Skeletal muscle satellite cell (primary cell): ENCODE measurements around the gene C17orf113.

ENCODE experiments used
- H3K27me3 ChIP-seq: 2 replicates; pipeline ENCODE4 v1.7.0; 2013; ENCODE audit warnings: low read length; ENCODE audit not compliant: control insufficient read depth, insufficient read depth
- H3K36me3 ChIP-seq: 2 replicates; pipeline ENCODE4 v1.7.0; 2013; ENCODE audit warnings: mild to moderate bottlenecking, control low read depth, low read length; ENCODE audit not compliant: insufficient read depth
- H3K4me1 ChIP-seq: 2 replicates; pipeline ENCODE4 v1.7.0; 2013; ENCODE audit warnings: low read length; ENCODE audit not compliant: control insufficient read depth, insufficient read depth
- H3K4me2 ChIP-seq: 2 replicates; pipeline ENCODE4 v1.7.0; 2013; ENCODE audit warnings: mild to moderate bottlenecking, low read length
- H3K4me3 ChIP-seq: 2 replicates; pipeline ENCODE4 v1.7.0; 2013; ENCODE audit warnings: low read length
- H3K9ac ChIP-seq: 2 replicates; pipeline ENCODE4 v1.7.0; 2013; ENCODE audit warnings: mild to moderate bottlenecking, low read depth, low read length, moderate library complexity
- H3K9me3 ChIP-seq: replicated peaks from 2 replicates; pipeline ENCODE4 v1.7.0; 2013; ENCODE audit warnings: mild to moderate bottlenecking, control low read depth, low read length

C17orf113 gene

GRCh38 chr17:42002792-42003301, 47.6 kb downstream of the C17orf113 start:
- H3K4me1 ChIP-seq, result peaks cover 26% of the 10 kb centered on the region
- H3K9me3 ChIP-seq, result no peaks in the 10 kb centered on the region
- no peak overlapping the region for H3K4me3 ChIP-seq
- peak overlapping the region; percentile 44 for H3K4me2 ChIP-seq
- H3K27me3 ChIP-seq, result no peaks in the 10 kb centered on the region
- H3K36me3 ChIP-seq, result peaks cover 42% of the 10 kb centered on the region
- H3K9ac ChIP-seq, result no peak overlapping the region

DNA sequence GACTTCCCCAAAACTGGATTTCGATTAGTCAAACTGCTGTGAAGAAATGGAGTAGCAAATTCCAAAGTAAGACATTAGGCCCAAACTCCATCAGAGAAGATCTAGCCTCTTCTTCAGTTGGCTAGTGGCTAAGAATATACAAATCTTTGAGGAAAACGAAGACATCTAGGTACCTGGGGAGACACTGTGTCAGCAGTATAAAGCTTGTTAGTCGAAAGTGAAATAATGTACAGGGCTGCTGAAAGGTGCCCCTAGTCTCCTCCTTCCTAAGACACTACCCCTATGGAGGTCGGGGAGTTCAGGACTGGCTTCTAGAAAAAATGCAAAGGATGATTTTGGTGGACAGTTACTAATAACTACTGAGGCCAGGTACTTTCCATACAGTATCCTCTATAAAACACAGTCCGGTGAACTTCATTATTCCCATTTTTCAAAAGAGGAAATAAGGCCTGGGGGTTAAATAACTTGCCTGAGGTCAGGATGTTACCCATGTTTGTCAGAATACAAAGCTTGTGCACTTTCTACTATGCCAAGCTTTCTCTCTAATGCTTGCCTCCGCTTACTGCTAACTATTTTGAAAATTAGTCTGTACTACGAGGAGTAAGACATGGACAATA, 48.1 kb downstream of the C17orf113 start:
- Histone ChIP-seq H3K4me2 (peak overlapping the region; percentile 44), H3K9me3 (no peaks in the 10 kb centered on the region), H3K4me3 (no peak overlapping the region), H3K36me3 (peaks cover 48% of the 10 kb centered on the region), H3K9ac (no peak overlapping the region), H3K27me3 (no peaks in the 10 kb centered on the region), H3K4me1 (peaks cover 25% of the 10 kb centered on the region)

DNA sequence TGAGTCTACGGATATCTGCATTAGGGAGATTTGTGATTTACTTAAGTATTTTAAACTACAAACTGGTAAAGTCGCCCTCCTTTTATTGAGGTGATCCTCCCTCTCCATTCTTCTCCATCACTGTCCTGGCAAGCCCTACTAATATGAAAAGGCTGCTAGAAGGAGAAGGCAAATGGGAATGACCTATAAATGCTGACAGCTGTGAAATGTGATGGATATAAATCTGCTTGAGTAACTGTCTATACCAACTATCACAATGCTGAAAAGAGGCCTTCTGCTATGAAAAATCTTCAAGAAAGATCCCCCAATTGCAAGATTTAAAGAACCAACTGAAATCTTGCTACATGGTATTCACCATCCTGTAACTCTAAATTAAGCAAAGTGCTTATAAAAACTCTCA, 48.7 kb downstream of the C17orf113 start:
- H3K4me3 ChIP-seq, result no peak overlapping the region
- no peaks in the 10 kb centered on the region for H3K27me3 ChIP-seq
- peaks cover 26% of the 10 kb centered on the region for H3K4me1 ChIP-seq
- no peak overlapping the region for H3K9ac ChIP-seq
- peaks cover 53% of the 10 kb centered on the region for H3K36me3 ChIP-seq
- no peaks in the 10 kb centered on the region for H3K9me3 ChIP-seq
- H3K4me2 ChIP-seq, result no peak overlapping the region

DNA sequence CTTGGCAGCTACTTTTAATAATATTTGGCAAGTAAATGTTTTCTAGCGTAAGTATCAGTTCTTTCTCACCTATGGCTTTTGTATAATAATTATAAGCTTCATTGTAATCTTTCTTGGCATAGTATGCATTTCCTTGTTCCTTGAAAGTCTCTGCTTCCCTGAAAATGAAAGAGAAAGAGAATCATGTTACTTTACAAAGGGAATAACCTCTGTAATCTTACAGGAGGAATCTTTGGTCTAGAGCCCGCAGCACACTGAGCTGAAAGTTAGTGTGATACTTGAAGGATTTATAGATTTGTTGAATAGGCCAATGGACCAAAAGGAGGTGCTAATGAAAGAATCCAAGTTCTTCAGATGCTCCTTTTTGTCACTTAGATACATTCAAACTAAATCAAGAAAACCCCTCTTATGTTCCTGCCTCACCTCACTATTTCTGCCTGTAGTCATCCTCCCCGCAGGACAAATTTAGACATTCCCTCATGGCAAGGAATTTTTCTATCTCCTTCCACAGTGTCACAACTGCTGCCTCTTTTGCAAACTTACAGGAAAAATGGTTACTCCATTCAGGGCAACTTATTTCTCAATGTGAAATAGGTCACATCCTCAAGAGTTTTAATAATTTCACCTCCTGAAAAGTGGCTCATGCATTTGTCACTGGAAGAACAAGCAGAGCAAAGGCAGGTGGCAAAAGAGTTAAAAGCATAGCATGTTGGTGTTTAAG, 49.8 kb downstream of the C17orf113 start:
- H3K4me3 ChIP-seq, result no peak overlapping the region
- no peak overlapping the region for H3K9ac ChIP-seq
- H3K27me3 ChIP-seq, result no peaks in the 10 kb centered on the region
- H3K4me1 ChIP-seq, result peaks cover 37% of the 10 kb centered on the region
- no peak overlapping the region for H3K4me2 ChIP-seq
- peaks cover 63% of the 10 kb centered on the region for H3K36me3 ChIP-seq
- no peaks in the 10 kb centered on the region for H3K9me3 ChIP-seq

DNA sequence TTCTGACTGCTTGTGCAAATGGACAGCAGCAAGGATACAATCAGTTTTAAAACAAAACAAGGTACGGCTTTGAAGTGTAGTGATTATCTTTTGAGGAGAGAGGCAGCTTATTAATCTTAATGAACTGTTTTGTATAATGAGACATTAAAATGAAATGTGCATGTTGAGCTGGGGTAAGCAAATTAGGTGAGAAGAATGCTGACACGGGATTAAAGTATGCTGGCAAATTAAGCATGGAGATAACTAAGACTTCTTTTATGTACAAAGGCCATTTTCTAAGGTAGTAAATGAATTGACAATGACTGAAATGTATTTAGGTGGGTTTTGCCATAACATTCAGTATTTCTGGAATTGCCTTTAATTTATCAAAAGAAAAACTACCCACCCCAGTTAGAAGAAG, 51.9 kb downstream of the C17orf113 start:
- Histone ChIP-seq H3K4me3 (no peak overlapping the region), H3K27me3 (no peaks in the 10 kb centered on the region), H3K36me3 (peaks cover 79% of the 10 kb centered on the region), H3K9me3 (no peaks in the 10 kb centered on the region), H3K9ac (no peak overlapping the region), H3K4me1 (peaks cover 29% of the 10 kb centered on the region), H3K4me2 (no peak overlapping the region)

GRCh38 chr17:41996855-41997164, 53.6 kb downstream of the C17orf113 start:
- H3K4me1 ChIP-seq, result peaks cover 29% of the 10 kb centered on the region
- peaks cover 74% of the 10 kb centered on the region for H3K36me3 ChIP-seq
- H3K9ac ChIP-seq, result no peak overlapping the region
- no peaks in the 10 kb centered on the region for H3K27me3 ChIP-seq
- no peaks in the 10 kb centered on the region for H3K9me3 ChIP-seq
- H3K4me3 ChIP-seq, result no peak overlapping the region
- peak overlapping the region; percentile 31 for H3K4me2 ChIP-seq

DNA sequence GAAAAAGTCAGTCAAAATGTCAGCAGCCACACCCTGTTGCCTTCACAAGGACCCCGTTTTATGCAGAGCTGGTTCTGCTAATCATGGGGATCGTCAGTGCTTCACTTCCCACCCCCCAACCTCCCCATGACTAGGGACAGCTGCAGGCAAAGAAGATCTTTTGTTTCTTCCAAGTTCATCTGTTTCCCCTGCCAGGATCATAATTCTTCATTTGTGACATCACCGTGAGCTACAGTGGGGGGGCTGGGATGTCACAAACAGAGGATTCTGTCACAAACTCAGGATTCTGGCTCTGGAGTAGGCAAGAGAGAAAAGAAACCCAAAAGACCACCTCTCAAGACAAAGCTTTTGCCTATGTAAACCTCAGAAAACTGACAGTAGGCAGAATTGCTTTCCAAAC, 57.8 kb downstream of the C17orf113 start:
- no peak overlapping the region for H3K4me3 ChIP-seq
- H3K36me3 ChIP-seq, result peaks cover 85% of the 10 kb centered on the region
- no peaks in the 10 kb centered on the region for H3K27me3 ChIP-seq
- peaks cover 31% of the 10 kb centered on the region for H3K4me1 ChIP-seq
- peak overlapping the region; percentile 46 for H3K4me2 ChIP-seq
- H3K9me3 ChIP-seq, result no peaks in the 10 kb centered on the region
- no peak overlapping the region for H3K9ac ChIP-seq

DNA sequence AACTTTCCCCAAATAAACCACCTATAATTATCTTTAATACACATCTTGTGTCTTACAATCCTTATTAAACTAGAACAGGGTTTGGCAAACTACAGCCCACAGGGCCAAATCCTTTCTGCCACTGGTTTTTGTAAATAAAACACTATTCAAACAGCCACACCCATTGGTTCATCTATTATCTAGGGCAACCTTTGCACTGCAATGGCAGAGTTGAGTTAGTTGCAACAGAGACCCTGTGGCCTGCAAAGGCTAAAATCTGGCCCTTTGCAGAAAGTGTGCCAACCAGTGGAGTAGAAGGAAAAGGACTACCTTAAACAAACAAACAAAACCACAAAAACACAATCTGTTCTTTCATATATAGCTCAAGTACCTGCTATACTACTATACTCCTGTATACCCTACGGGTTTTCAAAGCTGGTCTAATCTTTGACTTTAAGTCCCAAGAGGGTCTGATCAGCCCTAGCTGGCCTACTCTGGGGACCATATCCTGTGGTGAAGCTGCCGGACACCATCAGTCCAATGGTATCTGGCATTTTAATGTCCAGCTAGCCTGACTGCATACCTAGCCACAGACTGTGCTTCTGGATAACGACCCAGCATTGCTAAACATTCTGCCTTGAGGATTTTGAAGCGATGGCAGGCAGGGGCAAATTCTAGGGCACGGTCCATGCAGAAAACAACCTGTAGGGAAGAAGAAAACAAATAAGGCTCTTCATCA, 60.5 kb downstream of the C17orf113 start:
- Histone ChIP-seq H3K4me1 (peaks cover 14% of the 10 kb centered on the region), H3K36me3 (peaks cover 84% of the 10 kb centered on the region), H3K9ac (no peak overlapping the region)

GRCh38 chr17:41988418-41988817, 62.0 kb downstream of the C17orf113 start:
- Histone ChIP-seq H3K4me1 (peaks cover 14% of the 10 kb centered on the region), H3K4me2 (no peak overlapping the region), H3K9me3 (no peaks in the 10 kb centered on the region), H3K4me3 (no peak overlapping the region), H3K27me3 (no peaks in the 10 kb centered on the region), H3K36me3 (peaks cover 85% of the 10 kb centered on the region), H3K9ac (no peak overlapping the region)

More for the DNA sequence above, 60.5 kb downstream of the C17orf113 start:
- H3K27me3 ChIP-seq, result no peaks in the 10 kb centered on the region
- no peak overlapping the region for H3K4me2 ChIP-seq
- H3K9me3 ChIP-seq, result no peaks in the 10 kb centered on the region
- no peak overlapping the region for H3K4me3 ChIP-seq
